Central memory CD8-positive, alpha-beta T cell (primary cell): ENCODE results near the gene LAMTOR2.

Experiments
- ATAC-seq: fragments of 150-1000 bp; cut with Tn5 transposase; replicated peaks from 2 replicates; pipeline ENCODE4 v1.10.0; 2022; ENCODE audit warnings: mild to moderate bottlenecking, moderate FRiP score, moderate number of reproducible peaks; ENCODE audit not compliant: poor library complexity, severe bottlenecking; ENCODE audit errors: extremely low read depth
- DNase-seq, 2 donors: peaks; one replicate each; pipeline ENCODE4 v3.0.0; 2021; ENCODE audit warnings: low spot score in 2 of 2
- H3K27ac Mint-ChIP-seq: one replicate; pipeline ENCODE4 v1.8.0; 2022; ENCODE audit warnings: low read depth, mild to moderate bottlenecking, moderate library complexity, mixed read lengths
- H3K27me3 Mint-ChIP-seq: one replicate; pipeline ENCODE4 v1.8.0; 2022; ENCODE audit warnings: mixed read lengths
- H3K36me3 Mint-ChIP-seq: one replicate; pipeline ENCODE4 v1.8.0; 2022; ENCODE audit warnings: mild to moderate bottlenecking, moderate library complexity, mixed read lengths; ENCODE audit not compliant: insufficient read depth
- H3K4me1 Mint-ChIP-seq: one replicate; pipeline ENCODE4 v1.8.0; 2022; ENCODE audit warnings: mixed read lengths
- H3K4me3 Mint-ChIP-seq: one replicate; pipeline ENCODE4 v1.8.0; 2022; ENCODE audit warnings: mild to moderate bottlenecking, moderate library complexity, mixed read lengths
- H3K9me3 Mint-ChIP-seq: one replicate; pipeline ENCODE4 v1.8.0; 2022; ENCODE audit warnings: mixed read lengths

The LAMTOR2 gene

GRCh38 chr1:156081180-156081916 lies 26.8 kb downstream of the LAMTOR2 start:
- ATAC-seq (no peak), DNase-seq (no peak)
- H3K36me3 Mint-ChIP-seq: peaks cover 1% of the 10 kb centered on the region
- H3K27ac Mint-ChIP-seq: peak overlapping the region; percentile 52
- no peaks in the 10 kb centered on the region for H3K4me1 Mint-ChIP-seq
- peaks cover 42% of the 10 kb centered on the region for H3K27me3 Mint-ChIP-seq
- H3K9me3 Mint-ChIP-seq: no peaks in the 10 kb centered on the region
- H3K4me3 Mint-ChIP-seq: peak overlapping the region; percentile 82

GRCh38 chr1:156081917-156082308 lies 27.3 kb downstream of the LAMTOR2 start:
- Mint-ChIP-seq H3K27ac (peak overlapping the region; percentile 52), H3K36me3 (no peaks in the 10 kb centered on the region), H3K4me3 (peak overlapping the region; percentile 82), H3K4me1 (no peaks in the 10 kb centered on the region), H3K9me3 (no peaks in the 10 kb centered on the region), H3K27me3 (peaks cover 47% of the 10 kb centered on the region)
- ATAC-seq (no peak), DNase-seq (no peak)

DNA sequence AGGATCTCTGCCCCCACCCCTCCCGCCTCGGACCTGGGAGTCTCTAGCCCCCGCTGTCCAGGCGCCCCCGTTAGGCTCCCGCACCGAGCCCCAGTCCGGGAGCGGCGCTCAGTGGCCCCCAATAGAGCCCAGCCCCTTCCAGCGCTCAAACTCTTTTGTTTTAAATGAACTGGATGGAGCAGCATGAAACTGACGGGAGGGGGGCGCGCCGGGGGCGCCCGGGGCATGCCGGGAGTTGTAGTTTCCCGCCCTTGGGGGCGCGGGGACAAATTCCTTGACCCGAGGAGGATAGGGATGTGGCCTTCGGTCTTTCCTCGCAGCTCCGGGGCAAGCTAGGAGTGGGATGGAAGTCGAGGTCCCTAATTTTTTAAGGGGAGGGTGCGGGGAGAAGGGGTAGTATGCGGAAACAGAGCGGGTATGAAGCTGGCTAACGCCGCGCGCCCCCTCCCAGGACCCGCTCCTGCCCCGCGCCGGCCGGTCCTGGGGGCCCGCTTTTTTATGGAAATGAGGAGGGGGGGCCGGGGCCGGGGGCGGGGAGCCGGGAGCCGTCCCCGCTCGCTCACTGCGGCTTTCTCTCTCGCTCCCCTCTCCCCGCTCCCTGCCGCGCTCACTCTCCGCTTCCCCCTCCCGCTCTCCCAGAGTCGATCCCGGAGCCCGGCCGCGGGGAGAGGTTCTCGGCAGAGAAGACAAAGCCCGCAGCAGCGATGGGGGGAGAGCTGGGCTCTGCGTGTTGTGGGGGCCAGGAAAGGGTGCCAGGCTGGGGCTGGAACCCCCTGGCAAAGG lies 27.9 kb downstream of the LAMTOR2 start, which contains the start of gene MEX3A:
MEX3A (minus strand) TSS at position 157 of the 783 bp plus-strand sequence. CDS start 467 bp downstream, outside the sequence.
- Mint-ChIP-seq H3K36me3 (no peaks in the 10 kb centered on the region), H3K4me3 (peak within 1 kb of the TSS; percentile 82), H3K9me3 (no peaks in the 10 kb centered on the region), H3K4me1 (no peaks in the 10 kb centered on the region), H3K27ac (peak within 1 kb of the TSS; percentile 52), H3K27me3 (peaks cover 53% of the 10 kb centered on the region)
- ATAC-seq (peak; percentile 86), DNase-seq (peak; percentile 38 to 42)

DNA sequence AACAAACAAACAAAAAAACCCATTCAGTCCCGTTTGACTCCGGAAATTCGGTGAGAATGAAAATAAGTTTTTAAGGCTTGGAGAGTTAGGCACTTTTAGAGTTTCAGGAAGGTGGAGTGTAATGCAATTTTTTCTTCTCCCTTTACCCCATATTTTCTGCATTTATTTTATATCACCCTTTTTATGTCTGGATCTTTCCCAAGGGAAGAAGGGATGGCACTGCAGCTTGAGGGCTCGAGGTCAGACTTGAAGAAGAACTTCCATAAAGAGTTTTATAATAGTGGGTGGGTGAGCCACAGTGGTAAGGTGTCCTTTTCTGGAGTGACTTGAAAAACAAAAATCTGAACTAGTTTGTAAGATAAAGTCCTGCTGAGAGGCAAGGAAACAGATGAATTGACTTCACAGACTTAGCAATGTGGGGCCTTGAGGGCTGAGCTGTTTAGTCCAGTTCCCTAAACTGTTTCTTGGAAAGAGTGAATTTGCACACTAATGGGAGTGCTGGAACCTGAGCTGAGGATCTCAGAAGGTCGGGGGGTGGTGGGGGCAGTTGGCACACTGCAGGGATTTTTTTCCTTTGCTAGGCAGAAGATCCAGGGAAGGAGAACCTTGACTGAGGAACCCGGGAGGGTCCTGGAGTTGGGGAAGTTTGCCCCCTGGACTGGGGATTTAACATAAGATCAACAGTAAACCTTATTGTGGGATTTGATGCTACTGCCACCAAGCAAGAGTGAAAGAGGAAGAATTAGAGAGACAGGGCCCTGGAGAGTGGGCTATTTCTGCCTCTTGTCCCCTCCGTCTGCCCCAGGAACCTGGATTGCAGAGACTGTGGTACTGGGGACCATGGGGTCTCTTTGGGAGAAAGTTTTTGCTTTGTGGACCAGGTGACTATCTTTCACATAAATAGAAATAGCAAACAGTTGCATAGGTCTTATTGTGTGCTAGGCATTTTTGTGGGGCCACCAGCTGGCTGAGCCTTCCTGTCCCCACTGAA lies 29.5 kb downstream of the LAMTOR2 start:
- ATAC-seq (no peak), DNase-seq (no peak)
- H3K9me3 Mint-ChIP-seq: no peaks in the 10 kb centered on the region
- H3K27me3 Mint-ChIP-seq: peaks cover 56% of the 10 kb centered on the region
- H3K4me1 Mint-ChIP-seq: no peaks in the 10 kb centered on the region
- H3K4me3 Mint-ChIP-seq: no peak overlapping the region
- H3K27ac Mint-ChIP-seq: no peak overlapping the region
- H3K36me3 Mint-ChIP-seq: no peaks in the 10 kb centered on the region

DNA sequence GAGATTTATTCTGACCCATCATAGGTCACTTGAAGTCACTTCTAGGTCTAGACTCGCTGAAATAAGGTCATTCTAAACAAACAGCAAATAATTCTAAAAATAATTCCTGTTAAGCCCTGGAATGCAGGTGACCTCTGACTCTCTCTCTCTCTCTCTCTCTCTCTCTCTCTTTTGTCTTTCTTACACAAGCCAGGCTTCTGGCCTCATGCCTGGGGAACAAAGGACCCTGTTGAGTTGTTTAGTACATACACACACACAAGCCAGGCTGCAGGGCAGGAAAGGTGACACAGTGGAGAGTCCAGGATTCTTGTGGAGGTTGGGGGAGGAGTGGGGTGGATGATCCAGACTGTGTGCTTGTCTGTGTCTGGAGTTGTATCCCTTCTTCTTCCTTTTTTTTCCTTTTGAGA lies 31.7 kb downstream of the LAMTOR2 start:
- H3K4me3 Mint-ChIP-seq: no peak overlapping the region
- DNase-seq: no peak
- H3K9me3 Mint-ChIP-seq: no peaks in the 10 kb centered on the region
- peaks cover 8% of the 10 kb centered on the region for H3K4me1 Mint-ChIP-seq
- no peak for ATAC-seq
- H3K27me3 Mint-ChIP-seq: peaks cover 64% of the 10 kb centered on the region
- H3K36me3 Mint-ChIP-seq: no peaks in the 10 kb centered on the region
- no peak overlapping the region for H3K27ac Mint-ChIP-seq

DNA sequence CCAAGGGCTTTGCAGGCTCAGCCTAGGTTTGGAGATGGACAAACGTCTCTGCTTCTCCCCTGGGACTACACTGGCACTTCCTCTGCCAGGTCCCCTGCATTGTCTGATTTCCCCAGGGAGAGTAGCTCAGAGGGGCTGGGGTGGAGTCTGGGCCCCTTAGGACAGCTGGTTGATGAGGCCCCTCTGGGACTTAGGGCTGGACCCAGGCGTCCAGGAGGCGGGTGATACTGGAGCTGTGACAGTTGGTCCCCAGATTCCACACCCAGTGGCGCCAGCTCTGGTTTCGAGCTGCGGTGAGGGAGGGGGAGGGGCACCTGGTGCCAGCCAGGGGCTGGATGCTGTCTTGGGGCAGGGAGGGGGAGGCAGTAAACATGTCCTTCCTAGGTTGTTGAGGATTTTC lies 35.1 kb downstream of the LAMTOR2 start:
- no peak for DNase-seq
- Mint-ChIP-seq H3K4me1 (peaks cover 8% of the 10 kb centered on the region), H3K27ac (no peak overlapping the region), H3K9me3 (no peaks in the 10 kb centered on the region), H3K36me3 (no peaks in the 10 kb centered on the region), H3K4me3 (no peak overlapping the region), H3K27me3 (peaks cover 45% of the 10 kb centered on the region)
- no peak for ATAC-seq

DNA sequence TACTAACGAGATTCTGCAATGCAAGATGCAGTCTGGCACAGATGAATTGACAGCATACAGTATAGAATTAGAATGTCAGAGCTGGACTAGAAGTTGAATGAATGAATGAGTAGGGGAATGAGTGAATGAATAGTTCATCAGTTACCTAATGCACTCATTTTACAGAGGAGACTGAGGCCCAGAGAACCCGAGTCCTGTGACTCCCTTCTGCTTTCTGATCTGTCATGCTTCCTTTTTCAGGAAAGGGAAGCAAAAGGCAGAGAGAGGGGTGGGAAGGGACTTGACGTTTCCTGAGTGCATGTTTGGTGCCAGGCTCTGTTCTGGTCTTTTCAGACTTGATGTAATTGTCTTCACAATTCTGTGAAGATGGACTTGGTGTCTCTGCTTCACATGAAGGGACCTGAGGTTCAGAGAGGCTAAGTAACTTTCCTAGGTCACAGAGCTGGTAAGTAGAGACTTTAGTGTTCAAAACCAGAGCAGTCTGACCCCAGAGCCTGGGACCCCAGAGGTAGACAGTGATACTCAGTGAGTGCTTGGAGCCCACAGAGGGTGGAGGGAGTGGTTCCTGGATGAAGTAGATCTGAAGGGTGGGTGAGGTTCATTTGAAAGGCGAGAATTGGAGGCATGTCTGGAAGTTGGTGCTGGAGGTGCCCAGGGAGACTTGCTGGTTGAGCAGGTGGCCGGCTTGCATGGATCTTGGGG lies 35.7 kb downstream of the LAMTOR2 start:
- peak overlapping the region; percentile 8 for H3K27ac Mint-ChIP-seq
- H3K36me3 Mint-ChIP-seq: no peaks in the 10 kb centered on the region
- ATAC-seq: peak; percentile 17
- peaks cover 8% of the 10 kb centered on the region for H3K4me1 Mint-ChIP-seq
- no peak overlapping the region for H3K4me3 Mint-ChIP-seq
- no peak for DNase-seq
- H3K9me3 Mint-ChIP-seq: no peaks in the 10 kb centered on the region
- H3K27me3 Mint-ChIP-seq: peaks cover 39% of the 10 kb centered on the region

GRCh38 chr1:156090840-156091188 lies 36.2 kb downstream of the LAMTOR2 start:
- Mint-ChIP-seq H3K36me3 (no peaks in the 10 kb centered on the region), H3K4me1 (peaks cover 10% of the 10 kb centered on the region), H3K27me3 (peaks cover 35% of the 10 kb centered on the region), H3K9me3 (no peaks in the 10 kb centered on the region), H3K4me3 (no peak overlapping the region), H3K27ac (peak overlapping the region; percentile 8)
- peak; percentile 98 for ATAC-seq
- DNase-seq: peak; percentile 75 to 81

DNA sequence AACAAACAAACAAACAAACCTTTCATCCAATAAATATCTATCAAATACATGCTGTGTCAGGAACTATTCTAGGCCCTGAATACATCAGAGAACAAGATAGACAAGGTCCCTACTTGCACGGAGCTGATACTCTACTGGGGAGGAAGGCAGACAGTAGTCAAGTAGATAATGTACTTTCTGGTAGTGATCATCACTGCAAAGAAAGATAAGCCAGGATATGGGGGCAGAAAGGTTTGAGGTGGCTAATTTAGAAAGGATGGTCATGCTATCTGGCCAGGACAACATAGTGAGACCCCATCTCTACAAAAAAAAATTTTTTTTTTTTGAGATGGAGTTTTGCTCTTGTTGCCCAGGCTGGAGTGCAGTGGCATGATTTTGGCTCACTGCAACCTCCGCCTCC lies 37.0 kb downstream of the LAMTOR2 start:
- DNase-seq (no peak), ATAC-seq (no peak)
- Mint-ChIP-seq H3K9me3 (no peaks in the 10 kb centered on the region), H3K36me3 (peaks cover under 1% of the 10 kb centered on the region), H3K27ac (no peak overlapping the region), H3K4me1 (peaks cover 18% of the 10 kb centered on the region), H3K4me3 (no peak overlapping the region), H3K27me3 (peaks cover 28% of the 10 kb centered on the region)

DNA sequence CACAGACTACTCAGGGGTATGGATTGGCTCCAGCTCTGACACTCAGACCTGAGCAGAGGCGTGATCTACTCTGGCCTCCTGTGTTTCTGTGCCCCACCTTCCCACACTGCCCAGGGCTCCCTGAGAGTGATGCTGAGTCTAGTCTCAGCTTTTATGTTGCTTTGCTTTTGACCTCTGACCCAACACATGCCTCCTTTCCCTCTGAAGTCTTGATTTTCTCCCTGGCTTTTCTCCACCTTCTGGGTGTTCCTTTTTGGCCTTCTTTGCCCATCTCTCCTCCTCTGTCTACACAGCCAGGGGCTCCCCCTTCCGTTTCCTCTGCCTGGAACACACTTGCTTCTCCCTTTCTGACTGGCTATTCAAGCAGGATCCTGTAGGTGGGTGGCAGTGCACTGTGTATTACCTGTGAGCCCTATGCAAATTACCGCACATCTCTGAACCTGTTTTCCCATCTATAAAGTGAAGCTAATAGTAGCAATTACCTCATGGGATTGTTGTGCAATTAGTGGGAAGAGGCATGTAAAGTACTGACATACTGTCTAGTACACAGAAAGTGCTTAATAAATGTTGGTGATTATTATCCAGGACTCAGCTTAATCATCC lies 41.4 kb downstream of the LAMTOR2 start:
- no peak for ATAC-seq
- Mint-ChIP-seq H3K9me3 (no peaks in the 10 kb centered on the region), H3K27me3 (peaks cover under 1% of the 10 kb centered on the region), H3K36me3 (peaks cover 12% of the 10 kb centered on the region), H3K27ac (peak overlapping the region; percentile 98), H3K4me3 (peak overlapping the region; percentile 71), H3K4me1 (peaks cover 38% of the 10 kb centered on the region)
- no peak for DNase-seq

GRCh38 chr1:156096640-156097391 lies 42.2 kb downstream of the LAMTOR2 start:
- ATAC-seq: peak; percentile 89
- Mint-ChIP-seq H3K4me3 (peak overlapping the region; percentile 71), H3K27me3 (no peaks in the 10 kb centered on the region), H3K36me3 (peaks cover 16% of the 10 kb centered on the region), H3K9me3 (no peaks in the 10 kb centered on the region), H3K4me1 (peaks cover 38% of the 10 kb centered on the region), H3K27ac (peak overlapping the region; percentile 98)
- peak; percentile 75 to 88 for DNase-seq
